Measurements from ENCODE around the gene COL9A3.

COL9A3 gene

GRCh38 chr20:62795023-62795761 is 21.7 kb upstream of the COL9A3 start:
- TF ChIP-seq CTCF (IDR thresholded peaks at IDR 0.05): no peak

- no peak for TF ChIP-seq CTCF (IDR thresholded peaks at IDR 0.05)
These were observed 20.0 kb upstream of the COL9A3 start for GRCh38 chr20:62796699-62797491.

- no peak for TF ChIP-seq CTCF (IDR thresholded peaks at IDR 0.05)
These were observed 18.9 kb upstream of the COL9A3 start for GRCh38 chr20:62797671-62798532.

GRCh38 chr20:62799036-62799435 is 17.8 kb upstream of the COL9A3 start:
- TF ChIP-seq CTCF (IDR thresholded peaks at IDR 0.05): no peak

GRCh38 chr20:62799459-62799858 is 17.4 kb upstream of the COL9A3 start:
- TF ChIP-seq CTCF (IDR thresholded peaks at IDR 0.05): no peak

GRCh38 chr20:62799873-62800272 is 17.0 kb upstream of the COL9A3 start:
- no peak for TF ChIP-seq CTCF (IDR thresholded peaks at IDR 0.05)
